Uterus (tissue), 4 donors: ENCODE data around the gene PDE5A. TPM values are rescaled to one million over a fixed set of nuclear protein-coding genes. Genes with fewer than 3 reads are reported as not detected.
"Not testable (repeated sequence)": the region's sequence is repeated elsewhere in the genome, so short reads cannot be mapped to it uniquely, and the experiment has no call there.

Source experiments
- DNase-seq, 2 donors: peaks; one replicate each; pipeline ENCODE4 v3.0.0-alpha.2; 2019 to 2020
- H3K27ac ChIP-seq, 2 donors: fragments of 200-600 bp; sonication (generic); 1 replicate in 1 of 2; 2 replicates in 1 of 2; pipeline ENCODE4 v1.5.1; 2016 to 2018
- H3K27me3 ChIP-seq, 2 donors: fragments of 200-600 bp; sonication (generic); one replicate each; pipeline ENCODE4 v1.5.1; 2018 to 2019; ENCODE audit warnings: control low read depth in 1 of 2
- H3K36me3 ChIP-seq, 2 donors: fragments of 200-600 bp; sonication (generic); one replicate each; pipeline ENCODE4 v1.5.1; 2019; ENCODE audit warnings: control low read depth in 1 of 2
- H3K4me1 ChIP-seq, 2 donors: fragments of 200-600 bp; sonication (generic); one replicate each; pipeline ENCODE4 v1.5.1; 2018 to 2019; ENCODE audit warnings: control low read depth in 1 of 2
- H3K4me3 ChIP-seq, 2 donors: fragments of 200-600 bp; sonication (generic); 1 replicate in 1 of 2; 2 replicates in 1 of 2; pipeline ENCODE4 v1.5.1; 2018 to 2019; ENCODE audit warnings: mild to moderate bottlenecking in 1 of 2
- H3K9me3 ChIP-seq, 2 donors: fragments of 200-600 bp; sonication (generic); one replicate each; pipeline ENCODE4 v1.5.1; 2019; ENCODE audit warnings: control low read depth in 1 of 2
- CTCF ChIP-seq, 4 experiments: fragments of 200-600 bp in 2 of 4; fragments of 450-650 bp in 2 of 4; sonication (generic) in 2 of 4; IDR thresholded peaks; one replicate each; pipeline ENCODE4 v1.5.1; 2016 to 2019; ENCODE audit warnings: antibody characterized with exemption in 4 of 4, mild to moderate bottlenecking in 2 of 4, moderate library complexity in 1 of 4
- POLR2A ChIP-seq, 2 donors: fragments of 450-650 bp; IDR thresholded peaks; one replicate each; pipeline ENCODE4 v1.6.1; 2016; ENCODE audit warnings: antibody characterized with exemption in 2 of 2, mild to moderate bottlenecking in 1 of 2, moderate library complexity in 1 of 2
- intact Hi-C: fragments of 100-400 bp; cut with DNase I; formaldehyde crosslinking; loops from one replicate; pipeline ENCODE4 v1.15.1; 2023; ENCODE audit warnings: low total_unique reads
- total RNA-seq, 4 donors: library from RNA; depleted of rRNA in 3 of 4; stranded (reverse); fragments of >200 nt in 3 of 4; gene quantifications; one replicate each; pipeline versions ENCODE4 v1.1.0 to v1.2.4, GENCODE V29; 2014 to 2023
- donor health status: DM: yes; HTN: yes; CAD: no.

The PDE5A gene
- total RNA-seq, 4 donors from 2014 or later, result 13.5 to 192 (median 84.2) TPM

GRCh38 chr4:119471259-119471658 lies 157.3 kb downstream of the PDE5A start:
- no peak for DNase-seq
- no peaks in the 10 kb centered on the region for H3K36me3 ChIP-seq
- no peak for TF ChIP-seq POLR2A (IDR thresholded peaks at IDR 0.05)
- TF ChIP-seq CTCF (IDR thresholded peaks at IDR 0.05), result no peak

DNA sequence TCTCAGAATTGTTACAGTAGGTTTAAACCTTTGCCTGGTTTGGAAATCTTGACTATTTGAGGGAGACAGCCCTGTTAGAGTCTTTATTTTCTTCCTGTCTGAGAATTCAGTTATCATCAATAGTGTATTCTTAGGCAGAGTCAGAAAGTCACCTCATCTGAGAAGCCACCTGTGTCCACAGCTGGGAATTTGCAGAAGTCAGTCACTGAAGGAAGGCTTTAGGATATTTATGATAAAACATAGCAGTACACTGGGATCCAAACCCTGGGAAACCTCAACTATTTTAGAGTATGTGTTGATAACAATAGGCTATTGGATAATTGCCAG lies 157.9 kb downstream of the PDE5A start:
- intact Hi-C loops, DNase-seq: not testable (repeated sequence)

More at GRCh38 chr4:119471259-119471658, 157.3 kb downstream of the PDE5A start:
- no peaks in the 10 kb centered on the region for H3K9me3 ChIP-seq
- no peaks in the 10 kb centered on the region for H3K27me3 ChIP-seq
- intact Hi-C loops, result no loop called here
- no peak overlapping the region for H3K27ac ChIP-seq
- H3K4me3 ChIP-seq, result no peak overlapping the region
- H3K4me1 ChIP-seq, result no peaks in the 10 kb centered on the region

DNA sequence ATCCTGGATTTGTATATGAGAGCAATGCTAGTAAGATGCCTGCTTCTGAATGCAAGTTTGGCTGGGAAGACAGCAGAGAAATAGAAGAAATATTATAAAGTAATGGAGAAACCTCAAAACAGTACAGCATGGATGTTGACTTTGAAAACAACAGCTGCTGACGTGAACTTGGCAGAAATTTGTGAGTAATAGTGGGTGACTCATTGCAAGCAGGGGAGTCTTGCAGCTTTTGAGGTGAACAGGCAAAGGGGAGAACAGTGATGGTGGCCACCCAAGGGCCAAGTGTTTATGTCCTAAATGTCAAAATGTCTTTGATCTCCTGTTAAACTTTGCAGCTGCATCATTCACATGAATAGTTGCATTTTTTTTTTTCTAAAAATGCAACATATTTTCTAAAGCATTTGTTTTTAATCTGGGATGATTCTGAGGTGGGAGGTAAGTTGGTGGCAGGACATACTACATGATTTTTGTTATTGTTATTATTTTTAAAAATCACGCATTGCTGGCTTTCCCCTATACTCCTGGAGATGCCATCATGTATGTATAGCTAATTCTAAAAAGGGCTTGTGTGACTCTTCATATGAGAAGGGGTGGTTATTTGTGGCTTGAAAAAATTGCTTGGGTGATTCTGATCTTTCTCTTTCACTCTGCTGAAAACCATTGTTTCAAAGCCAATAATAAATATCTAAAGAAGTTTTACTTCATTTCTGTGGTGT lies 158.4 kb downstream of the PDE5A start:
- H3K36me3 ChIP-seq, intact Hi-C loops, DNase-seq: not testable (repeated sequence)

More for the DNA sequence above, 157.9 kb downstream of the PDE5A start:
- not testable (repeated sequence) for H3K4me1 ChIP-seq, H3K36me3 ChIP-seq, H3K27ac ChIP-seq, H3K4me3 ChIP-seq, H3K27me3 ChIP-seq, H3K9me3 ChIP-seq

DNA sequence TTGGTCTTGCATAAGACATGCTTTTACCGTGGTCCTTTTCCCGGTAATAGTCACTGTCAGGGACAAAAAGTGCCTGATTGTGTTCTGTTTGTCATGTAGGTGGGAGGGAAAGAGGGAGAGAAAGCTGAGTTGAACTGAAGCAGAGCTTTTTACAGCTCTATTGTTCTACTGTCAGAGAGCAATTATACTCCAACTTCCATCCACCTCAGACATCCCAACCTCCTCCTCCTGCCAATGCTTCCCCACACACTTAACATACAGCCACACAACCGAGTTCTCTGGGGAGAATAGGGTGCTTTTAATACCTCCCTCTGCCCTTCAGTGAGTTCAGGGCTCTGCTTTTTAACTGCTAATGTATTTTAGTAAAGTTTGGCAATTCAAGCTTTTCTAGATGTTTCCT lies 159.6 kb downstream of the PDE5A start:
- intact Hi-C loops, H3K4me1 ChIP-seq, H3K27ac ChIP-seq, H3K36me3 ChIP-seq, H3K9me3 ChIP-seq, H3K27me3 ChIP-seq, DNase-seq, H3K4me3 ChIP-seq: not testable (repeated sequence)

More for the DNA sequence above, 158.4 kb downstream of the PDE5A start:
- H3K9me3 ChIP-seq, H3K4me3 ChIP-seq, H3K27me3 ChIP-seq, H3K27ac ChIP-seq, H3K4me1 ChIP-seq: not testable (repeated sequence)

- H3K4me1 ChIP-seq, DNase-seq, intact Hi-C loops, H3K36me3 ChIP-seq, H3K9me3 ChIP-seq, H3K27me3 ChIP-seq, H3K4me3 ChIP-seq, H3K27ac ChIP-seq: not testable (repeated sequence)
Measured at GRCh38 chr4:119462733-119463132, 165.9 kb downstream of the PDE5A start.

- H3K4me3 ChIP-seq, result peak overlapping the region in 1 of 2 donors; percentile 61
- H3K9me3 ChIP-seq, intact Hi-C loops, H3K27ac ChIP-seq, H3K27me3 ChIP-seq, H3K36me3 ChIP-seq, DNase-seq, H3K4me1 ChIP-seq: not testable (repeated sequence)
Measured at GRCh38 chr4:119455734-119456133, 172.9 kb downstream of the PDE5A start.

DNA sequence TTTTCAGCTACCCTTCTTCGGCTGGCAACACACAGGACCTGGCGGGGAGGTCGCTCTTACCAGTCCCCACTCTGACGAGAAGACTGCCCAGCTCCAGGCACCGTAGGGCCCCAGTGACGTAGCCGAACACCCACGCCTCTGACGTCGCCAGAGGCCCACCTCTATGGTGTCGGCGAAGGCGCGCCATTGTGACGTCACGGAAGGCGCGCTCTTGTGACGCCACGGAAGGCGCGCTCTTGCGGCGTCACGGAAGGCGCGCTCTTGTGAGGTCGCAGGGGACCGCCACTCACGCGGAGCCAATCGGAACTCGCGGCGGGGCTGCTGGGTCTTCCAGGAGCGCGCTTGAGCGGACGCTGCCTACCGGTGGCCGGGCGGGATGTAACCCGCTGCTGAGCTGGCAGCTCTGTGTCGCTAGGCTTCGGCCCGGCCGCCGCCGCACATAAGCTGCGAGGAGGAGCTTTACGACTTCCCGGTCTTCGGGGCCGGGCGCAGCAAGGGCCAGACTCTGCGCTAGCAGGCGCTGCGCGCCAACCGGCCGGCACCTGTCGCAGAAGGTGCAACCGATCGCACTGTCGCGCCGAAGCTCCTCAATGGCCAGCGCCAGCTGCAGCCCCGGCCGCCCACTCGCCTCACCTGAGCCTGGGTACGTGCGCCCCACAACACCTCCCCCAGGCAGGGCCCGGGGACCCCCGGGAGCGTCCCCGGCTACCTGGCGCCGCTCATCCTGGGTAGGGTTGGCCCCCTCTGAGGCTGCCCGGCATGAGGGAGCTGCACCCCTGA lies 173.9 kb downstream of the PDE5A start:
- peak; percentile 88 to 92 for DNase-seq
- H3K9me3 ChIP-seq, H3K4me1 ChIP-seq, H3K27me3 ChIP-seq, intact Hi-C loops, H3K36me3 ChIP-seq: not testable (repeated sequence)
- TF ChIP-seq POLR2A (IDR thresholded peaks at IDR 0.05) (peak; percentile 73 to 86), CTCF (IDR thresholded peaks at IDR 0.05) (peak; percentile 19 to 63 (median 39))
- H3K27ac ChIP-seq, result peak overlapping the region; percentile 95
- peak overlapping the region; percentile 61 to 71 for H3K4me3 ChIP-seq

DNA sequence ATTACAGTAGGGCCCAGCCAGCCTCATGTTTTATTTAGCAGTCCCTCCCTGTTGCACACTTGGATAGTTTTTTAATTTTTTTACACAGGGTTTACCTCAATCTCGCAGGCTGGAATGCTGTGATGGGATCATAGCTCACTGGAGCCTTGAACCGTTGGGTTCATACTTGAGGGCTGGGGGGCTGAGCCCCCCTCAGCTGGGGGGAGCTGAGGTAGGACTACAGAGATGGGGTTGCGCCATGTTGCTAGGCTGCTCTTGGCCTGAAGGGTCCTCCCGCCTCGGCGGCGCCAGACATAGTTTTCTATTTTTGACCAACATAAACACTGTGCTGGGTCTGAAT lies 174.5 kb downstream of the PDE5A start:
- DNase-seq, H3K4me1 ChIP-seq, intact Hi-C loops, H3K27me3 ChIP-seq, H3K36me3 ChIP-seq, H3K9me3 ChIP-seq: not testable (repeated sequence)
- Histone ChIP-seq H3K4me3 (peak overlapping the region; percentile 61 to 71), H3K27ac (peak overlapping the region; percentile 95)

- H3K4me3 ChIP-seq, DNase-seq, H3K9me3 ChIP-seq, H3K27me3 ChIP-seq, intact Hi-C loops, H3K4me1 ChIP-seq, H3K36me3 ChIP-seq, H3K27ac ChIP-seq: not testable (repeated sequence)
Measured at GRCh38 chr4:119453286-119453685, 175.3 kb downstream of the PDE5A start.

DNA sequence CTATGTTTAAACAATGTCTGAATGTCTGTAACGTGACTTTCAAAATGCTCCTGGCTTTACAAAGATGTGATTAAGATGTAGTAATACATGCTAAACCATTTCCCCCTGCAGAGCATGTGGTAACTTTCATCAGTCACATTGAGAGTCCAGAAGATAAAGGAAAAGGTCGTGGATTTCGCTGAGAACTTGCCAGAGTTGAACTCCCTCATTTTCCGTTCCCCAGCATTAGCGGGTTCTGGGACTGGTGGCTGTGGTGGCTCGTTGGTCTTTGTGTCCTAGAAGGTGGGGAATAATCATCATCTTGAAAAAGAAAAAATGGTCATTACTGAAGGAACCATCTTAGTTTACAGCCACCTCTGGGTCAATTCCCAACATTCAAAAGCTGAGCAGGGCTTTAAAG lies 178.8 kb downstream of the PDE5A start:
- H3K9me3 ChIP-seq, DNase-seq, H3K27ac ChIP-seq, H3K27me3 ChIP-seq, intact Hi-C loops, H3K4me1 ChIP-seq, H3K4me3 ChIP-seq, H3K36me3 ChIP-seq: not testable (repeated sequence)
